DND-41 (cell line): Measurements from ENCODE around the gene ADARB2.

Experiments used
- ATAC-seq: fragments of 200-7000 bp; cut with Tn5 transposase; 3 replicates; pipeline ENCODE4 v1.9.1; 2021; ENCODE audit warnings: low read depth; ENCODE audit not compliant: insufficient read depth
- DNase-seq: peaks from one replicate; pipeline ENCODE4 v3.0.0-alpha.2; 2020
- H2AFZ ChIP-seq: 2 replicates; pipeline ENCODE4 v1.6.0; 2012; ENCODE audit warnings: low read depth, low read length
- H3K27ac ChIP-seq: 2 replicates; pipeline ENCODE4 v1.5.1; 2012; ENCODE audit warnings: low read length, inconsistent platforms
- H3K27me3 ChIP-seq: fragments of 200-600 bp; sonication (generic); 2 replicates; pipeline ENCODE4 v1.6.0; 2012; ENCODE audit warnings: low read length, mild to moderate bottlenecking, inconsistent platforms; ENCODE audit not compliant: insufficient read depth, poor library complexity
- H3K36me3 ChIP-seq: 2 replicates; pipeline ENCODE4 v1.5.1; 2012; ENCODE audit warnings: low read length, inconsistent platforms; ENCODE audit not compliant: insufficient read depth
- H3K4me1 ChIP-seq: 2 replicates; pipeline ENCODE4 v1.5.1; 2012; ENCODE audit warnings: mild to moderate bottlenecking, low read length; ENCODE audit not compliant: insufficient read depth
- H3K4me2 ChIP-seq: 2 replicates; pipeline ENCODE4 v1.6.0; 2012; ENCODE audit warnings: mild to moderate bottlenecking, moderate library complexity, low read length, inconsistent platforms; ENCODE audit not compliant: insufficient read depth
- H3K4me3 ChIP-seq, 2 experiments: fragments of 200-600 bp in 1 of 2; shearing (Covaris generic) in 1 of 2; 2 replicates each; pipeline ENCODE4 v1.5.1; 2012 to 2016; ENCODE audit warnings: inconsistent platforms in 2 of 2, low read length in 2 of 2, mild to moderate bottlenecking in 2 of 2, low read depth in 1 of 2, moderate library complexity in 1 of 2
- H3K79me2 ChIP-seq: 2 replicates; pipeline ENCODE4 v1.6.0; 2012; ENCODE audit warnings: low read length, inconsistent platforms; ENCODE audit not compliant: insufficient read depth
- H3K9ac ChIP-seq: 2 replicates; pipeline ENCODE4 v1.6.0; 2012; ENCODE audit warnings: low read depth, mild to moderate bottlenecking, inconsistent platforms, low read length, moderate library complexity
- H3K9me3 ChIP-seq: 2 replicates; pipeline ENCODE4 v1.5.1; 2012; ENCODE audit warnings: low read length, moderate library complexity, mild to moderate bottlenecking, inconsistent platforms; ENCODE audit not compliant: insufficient read depth, severe bottlenecking
- H4K20me1 ChIP-seq: 2 replicates; pipeline ENCODE4 v1.6.0; 2012; ENCODE audit warnings: low read length; ENCODE audit not compliant: insufficient read depth
- EZH2 ChIP-seq: IDR thresholded peaks from 3 replicates; pipeline ENCODE4 v1.6.1; 2012; ENCODE audit warnings: borderline replicate concordance, low read depth, mild to moderate bottlenecking, moderate library complexity, low read length, inconsistent platforms; ENCODE audit not compliant: severe bottlenecking
- TF ChIP-seq, protein P1 (sequence below): IDR thresholded peaks from 2 replicates; pipeline ENCODE4 v1.5.1; 2012; ENCODE audit warnings: borderline replicate concordance, low read length, moderate library complexity, mild to moderate bottlenecking; ENCODE audit not compliant: poor library complexity, severe bottlenecking; ENCODE audit errors: extremely low read depth

Gene ADARB2

GRCh38 chr10:1408651-1409367 lies 328.5 kb downstream of the ADARB2 start:
- TF ChIP-seq, protein P1, sequence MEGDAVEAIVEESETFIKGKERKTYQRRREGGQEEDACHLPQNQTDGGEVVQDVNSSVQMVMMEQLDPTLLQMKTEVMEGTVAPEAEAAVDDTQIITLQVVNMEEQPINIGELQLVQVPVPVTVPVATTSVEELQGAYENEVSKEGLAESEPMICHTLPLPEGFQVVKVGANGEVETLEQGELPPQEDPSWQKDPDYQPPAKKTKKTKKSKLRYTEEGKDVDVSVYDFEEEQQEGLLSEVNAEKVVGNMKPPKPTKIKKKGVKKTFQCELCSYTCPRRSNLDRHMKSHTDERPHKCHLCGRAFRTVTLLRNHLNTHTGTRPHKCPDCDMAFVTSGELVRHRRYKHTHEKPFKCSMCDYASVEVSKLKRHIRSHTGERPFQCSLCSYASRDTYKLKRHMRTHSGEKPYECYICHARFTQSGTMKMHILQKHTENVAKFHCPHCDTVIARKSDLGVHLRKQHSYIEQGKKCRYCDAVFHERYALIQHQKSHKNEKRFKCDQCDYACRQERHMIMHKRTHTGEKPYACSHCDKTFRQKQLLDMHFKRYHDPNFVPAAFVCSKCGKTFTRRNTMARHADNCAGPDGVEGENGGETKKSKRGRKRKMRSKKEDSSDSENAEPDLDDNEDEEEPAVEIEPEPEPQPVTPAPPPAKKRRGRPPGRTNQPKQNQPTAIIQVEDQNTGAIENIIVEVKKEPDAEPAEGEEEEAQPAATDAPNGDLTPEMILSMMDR = no peak
- TF ChIP-seq EZH2 = no peak
- DNase-seq = peak; percentile 17
- H3K79me2 ChIP-seq = no peaks in the 10 kb centered on the region
- no peaks in the 10 kb centered on the region for H3K27me3 ChIP-seq
- H4K20me1 ChIP-seq = no peaks in the 10 kb centered on the region
- peaks cover 34% of the 10 kb centered on the region for H3K4me1 ChIP-seq
- peak overlapping the region; percentile 53; the same call in 1 of the 2 replicates for H3K27ac ChIP-seq
- ATAC-seq = peak; percentile 28; the same call in 1 of the 3 replicates
- H3K4me3 ChIP-seq = no peak overlapping the region
- no peak overlapping the region for H3K4me2 ChIP-seq
- no peaks in the 10 kb centered on the region for H3K36me3 ChIP-seq
- no peaks in the 10 kb centered on the region for H3K9me3 ChIP-seq
- H2AFZ ChIP-seq = no peak overlapping the region
- no peak overlapping the region for H3K9ac ChIP-seq

GRCh38 chr10:1406967-1407945 lies 330.1 kb downstream of the ADARB2 start:
- peaks cover 26% of the 10 kb centered on the region for H3K4me1 ChIP-seq
- TF ChIP-seq, protein P1 = no peak
- no peak for TF ChIP-seq EZH2
- H3K4me2 ChIP-seq = no peak overlapping the region
- no peaks in the 10 kb centered on the region for H3K9me3 ChIP-seq
- H3K36me3 ChIP-seq = no peaks in the 10 kb centered on the region
- no peaks in the 10 kb centered on the region for H3K79me2 ChIP-seq
- H3K27ac ChIP-seq = no peak overlapping the region
- DNase-seq (peak; percentile 3), ATAC-seq (no peak)
- H4K20me1 ChIP-seq = no peaks in the 10 kb centered on the region
- H2AFZ ChIP-seq = no peak overlapping the region
- H3K27me3 ChIP-seq = no peaks in the 10 kb centered on the region
- H3K4me3 ChIP-seq = no peak overlapping the region
- H3K9ac ChIP-seq = no peak overlapping the region

- Histone ChIP-seq H3K36me3 (no peaks in the 10 kb centered on the region), H3K27ac (no peak overlapping the region), H3K4me3 (no peak overlapping the region), H3K4me1 (peaks cover 22% of the 10 kb centered on the region), H3K79me2 (no peaks in the 10 kb centered on the region), H3K4me2 (no peak overlapping the region), H2AFZ (no peak overlapping the region), H3K9ac (no peak overlapping the region), H4K20me1 (no peaks in the 10 kb centered on the region), H3K27me3 (no peaks in the 10 kb centered on the region), H3K9me3 (no peaks in the 10 kb centered on the region)
- ATAC-seq = no peak
- DNase-seq = peak; percentile 2
- no peak for TF ChIP-seq EZH2
Measured at GRCh38 chr10:1406132-1406966, 331.0 kb downstream of the ADARB2 start.
